NB4 (cell line): ENCODE measurements around the gene MUC5B.

Experiments
- CTCF ChIP-seq: IDR thresholded peaks from one replicate; pipeline ENCODE4 v1.5.1; 2012; ENCODE audit warnings: low read depth, low read length
- MAX ChIP-seq: IDR thresholded peaks from 2 replicates; pipeline ENCODE4 v1.6.1; 2011; ENCODE audit warnings: low read depth, low read length
- MYC ChIP-seq: IDR thresholded peaks from 2 replicates; pipeline ENCODE4 v1.6.1; 2011; ENCODE audit warnings: low read depth, low read length
- POLR2A ChIP-seq: IDR thresholded peaks from 2 replicates; pipeline ENCODE4 v1.6.1; 2011; ENCODE audit warnings: mild to moderate bottlenecking; ENCODE audit not compliant: insufficient read length; ENCODE audit errors: extremely low read depth

- TF ChIP-seq POLR2A (no peak), CTCF (no peak), MAX (no peak), MYC (no peak)
Measured at GRCh38 chr11:1228101-1228821, 5.4 kb downstream of the MUC5B start.
